ENCODE measurements around the gene ZFP2.

The ZFP2 gene

GRCh38 chr5:178965465-178966055 lies 69.8 kb downstream of the ZFP2 start:
- H3K4me1 ChIP-seq (ENCODE audit: low read depth, poor library complexity, severe bottlenecking) = no peaks in the 10 kb centered on the region
- H3K79me2 ChIP-seq (ENCODE audit: insufficient read depth, low read depth) = no peaks in the 10 kb centered on the region
- H3K4me3 ChIP-seq (IDR thresholded peaks at IDR 0.05; ENCODE audit: insufficient read depth, low read depth, low read length) = no peak overlapping the region
- H3K9ac ChIP-seq = no peak overlapping the region
- H2AFZ ChIP-seq (ENCODE audit: low read depth) = no peak overlapping the region
- no peaks in the 10 kb centered on the region for H3K27me3 ChIP-seq (ENCODE audit: insufficient read depth, low read depth)
- H3K4me2 ChIP-seq = no peak overlapping the region
- no peak for TF ChIP-seq CTCF (conservative IDR thresholded peaks at IDR 0.05; ENCODE audit: low read depth, low read length)
- H3K36me3 ChIP-seq (ENCODE audit: insufficient read depth) = no peaks in the 10 kb centered on the region
- no peak overlapping the region for H3K27ac ChIP-seq
- no peaks in the 10 kb centered on the region for H4K20me1 ChIP-seq (ENCODE audit: insufficient read depth)

GRCh38 chr5:178981381-178981780 lies 85.7 kb downstream of the ZFP2 start:
- no peaks in the 10 kb centered on the region for H3K27me3 ChIP-seq (ENCODE audit: insufficient read depth, low read depth)
- H3K4me2 ChIP-seq = no peak overlapping the region
- no peak overlapping the region for H3K9ac ChIP-seq
- TF ChIP-seq CTCF (conservative IDR thresholded peaks at IDR 0.05; ENCODE audit: low read depth, low read length) = no peak
- no peaks in the 10 kb centered on the region for H3K4me1 ChIP-seq (ENCODE audit: low read depth, poor library complexity, severe bottlenecking)
- H3K79me2 ChIP-seq (ENCODE audit: insufficient read depth, low read depth) = no peaks in the 10 kb centered on the region
- H3K4me3 ChIP-seq (IDR thresholded peaks at IDR 0.05; ENCODE audit: insufficient read depth, low read depth, low read length) = no peak overlapping the region
- H3K36me3 ChIP-seq (ENCODE audit: insufficient read depth) = no peaks in the 10 kb centered on the region
- no peak overlapping the region for H2AFZ ChIP-seq (ENCODE audit: low read depth)
- H4K20me1 ChIP-seq (ENCODE audit: insufficient read depth) = no peaks in the 10 kb centered on the region
- no peak overlapping the region for H3K27ac ChIP-seq

Measured in KMS-11 (cell line).